ENCODE results near the gene IFT20. TPM values are rescaled to one million over a fixed set of nuclear protein-coding genes. Genes with fewer than 3 reads are reported as not detected.

Gene IFT20
- polyA plus RNA-seq, 1 donor (not counting 4 experiments of a cell fraction or from before 2014, with no cell fraction given) = 28.7 TPM

DNA sequence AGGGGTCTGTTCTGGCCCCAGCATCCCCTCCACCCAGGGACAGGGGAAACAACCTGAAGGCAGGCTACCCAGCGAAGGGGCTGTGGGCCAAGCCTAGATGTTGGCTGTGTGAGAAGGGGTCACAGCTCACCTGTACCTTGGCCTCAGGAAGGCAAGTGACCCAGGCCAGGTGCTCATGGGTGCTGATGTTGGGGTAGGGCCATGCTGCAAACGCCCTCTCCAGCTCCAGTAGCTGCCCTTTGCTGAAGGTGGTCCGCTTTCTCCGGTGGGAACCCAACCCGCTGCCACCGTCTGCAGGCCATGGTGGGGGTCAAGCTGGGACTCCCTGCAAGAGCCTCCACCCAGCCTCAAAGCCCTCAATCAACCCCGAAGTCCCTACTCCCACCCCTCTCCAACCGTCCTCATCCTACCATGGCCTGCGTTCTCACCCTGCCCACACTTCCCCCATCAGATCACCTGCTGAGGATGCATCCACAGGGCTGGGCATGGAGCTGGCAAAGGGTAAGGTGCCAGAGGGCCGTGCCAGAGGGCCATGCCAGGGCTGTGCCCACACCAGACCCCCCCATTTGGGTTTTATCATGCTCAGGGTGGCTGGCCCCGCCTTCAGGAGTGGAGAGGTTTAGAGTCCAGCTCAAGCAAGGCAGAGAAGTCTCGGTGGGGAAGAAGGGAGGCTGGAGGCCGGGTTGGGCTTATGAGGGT lies 29.5 kb upstream of the IFT20 start, which contains the start of gene SEBOX:
Gene SEBOX (minus strand): TSS at position 535 of the 699 bp plus-strand sequence. CDS start 48 bp downstream, at position 487.
- no peak within 1 kb of the TSS for H3K4me3 ChIP-seq (ENCODE audit: control insufficient read depth in 2 of 3, extremely low read depth in 1 of 3, insufficient read depth in 2 of 3, low read depth in 1 of 3, low read length in 3 of 3)
- dilution Hi-C loops (cut with MboI; ENCODE audit: extremely low pct_ligation_motif_present, low sequenced_read_pairs) = no loop called here
- H3K9ac ChIP-seq (ENCODE audit: control insufficient read depth, extremely low read depth, insufficient read depth, low read length) = no peak within 1 kb of the TSS
- no peak within 1 kb of the TSS for H3K4me2 ChIP-seq (ENCODE audit: control insufficient read depth, extremely low read depth, insufficient read depth, low read depth, low read length)
- no peaks in the 10 kb centered on the region for H3K4me1 ChIP-seq (ENCODE audit: control insufficient read depth, extremely low read depth, insufficient read depth, low read length)
- no peaks in the 10 kb centered on the region for H3K9me1 ChIP-seq (ENCODE audit: control insufficient read depth, extremely low read depth, insufficient read depth, low read length)
- no peaks in the 10 kb centered on the region for H3K9me3 ChIP-seq (ENCODE audit: control insufficient read depth, low read depth, low read length)
- H3K27ac ChIP-seq (ENCODE audit: control insufficient read depth, insufficient read depth, low read length) = no peak within 1 kb of the TSS
- no peak for FAIRE-seq
- DNase-seq (ENCODE audit: low read depth, low spot score) = no peak
- peaks cover 15 to 31% of the 10 kb centered on the region in 2 experiments for H3K36me3 ChIP-seq (ENCODE audit: control insufficient read depth in 2 of 2, extremely low read depth in 1 of 2, insufficient read depth in 2 of 2, low read length in 2 of 2)
- no peaks in the 10 kb centered on the region for H3K79me2 ChIP-seq (ENCODE audit: control insufficient read depth, insufficient read depth, low read length)
- H4K20me1 ChIP-seq (ENCODE audit: control insufficient read depth, extremely low read depth, insufficient read depth, low read length) = no peaks in the 10 kb centered on the region
- no peak within 1 kb of the TSS for H2AFZ ChIP-seq (ENCODE audit: control insufficient read depth, low read length)
- TF ChIP-seq, protein P1, sequence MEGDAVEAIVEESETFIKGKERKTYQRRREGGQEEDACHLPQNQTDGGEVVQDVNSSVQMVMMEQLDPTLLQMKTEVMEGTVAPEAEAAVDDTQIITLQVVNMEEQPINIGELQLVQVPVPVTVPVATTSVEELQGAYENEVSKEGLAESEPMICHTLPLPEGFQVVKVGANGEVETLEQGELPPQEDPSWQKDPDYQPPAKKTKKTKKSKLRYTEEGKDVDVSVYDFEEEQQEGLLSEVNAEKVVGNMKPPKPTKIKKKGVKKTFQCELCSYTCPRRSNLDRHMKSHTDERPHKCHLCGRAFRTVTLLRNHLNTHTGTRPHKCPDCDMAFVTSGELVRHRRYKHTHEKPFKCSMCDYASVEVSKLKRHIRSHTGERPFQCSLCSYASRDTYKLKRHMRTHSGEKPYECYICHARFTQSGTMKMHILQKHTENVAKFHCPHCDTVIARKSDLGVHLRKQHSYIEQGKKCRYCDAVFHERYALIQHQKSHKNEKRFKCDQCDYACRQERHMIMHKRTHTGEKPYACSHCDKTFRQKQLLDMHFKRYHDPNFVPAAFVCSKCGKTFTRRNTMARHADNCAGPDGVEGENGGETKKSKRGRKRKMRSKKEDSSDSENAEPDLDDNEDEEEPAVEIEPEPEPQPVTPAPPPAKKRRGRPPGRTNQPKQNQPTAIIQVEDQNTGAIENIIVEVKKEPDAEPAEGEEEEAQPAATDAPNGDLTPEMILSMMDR (optimal IDR thresholded peaks at IDR 0.05 in 1 of 3, IDR thresholded peaks at IDR 0.05 in 1 of 3, conservative IDR thresholded peaks at IDR 0.05 in 1 of 3; ENCODE audit: extremely low read depth in 1 of 3, insufficient read depth in 2 of 3, low read length in 3 of 3) = no peak
- TF ChIP-seq EZH2 (IDR thresholded peaks at IDR 0.05; ENCODE audit: low read length) = no peak
- H3K27me3 ChIP-seq (ENCODE audit: control insufficient read depth, extremely low read depth, insufficient read depth, low read length) = no peaks in the 10 kb centered on the region

DNA sequence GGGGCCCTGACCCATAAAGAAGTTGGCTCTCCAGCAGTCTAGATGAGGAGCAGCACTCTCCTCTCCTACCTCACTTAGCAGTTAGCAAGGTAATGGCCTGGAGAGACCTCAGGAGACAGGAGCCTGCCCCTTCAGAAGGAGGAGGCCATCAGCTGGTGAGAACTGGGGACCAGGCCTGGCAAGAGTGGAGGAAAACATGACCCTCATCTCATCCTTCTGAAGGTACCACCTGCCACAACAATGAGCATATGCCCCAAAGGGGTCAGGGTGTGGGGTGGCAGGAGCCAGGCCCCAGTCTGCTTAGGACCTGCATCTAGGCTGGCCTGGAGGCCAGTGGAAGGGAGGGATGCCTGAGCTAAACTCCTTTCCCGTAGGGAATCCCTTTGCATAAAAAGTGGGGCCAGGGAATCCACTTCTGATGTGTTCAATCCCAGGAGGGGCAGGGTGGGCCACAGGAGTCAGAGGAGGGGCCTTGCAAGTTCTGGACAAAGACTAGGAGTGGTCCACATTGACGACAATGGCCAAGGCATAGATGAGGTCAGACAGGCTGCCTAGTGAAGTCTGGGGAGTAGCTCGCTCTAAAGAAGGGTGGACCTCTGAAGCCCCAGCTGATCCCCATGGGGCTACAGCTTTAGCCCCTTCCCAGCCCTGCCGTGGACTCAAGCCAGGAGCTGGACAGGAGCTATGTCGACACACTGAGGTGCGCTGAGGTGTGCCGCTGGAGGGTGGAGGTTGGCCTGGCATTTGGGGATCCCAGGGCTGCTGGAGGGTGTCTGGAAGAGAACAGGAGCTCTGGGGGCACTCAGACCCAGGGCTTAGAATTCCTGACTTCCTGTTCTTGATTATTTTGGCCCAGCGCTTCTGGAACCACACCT lies 28.7 kb upstream of the IFT20 start:
- no peak for TF ChIP-seq EZH2 (IDR thresholded peaks at IDR 0.05; ENCODE audit: low read length)
- TF ChIP-seq, protein P1 (optimal IDR thresholded peaks at IDR 0.05 in 1 of 3, IDR thresholded peaks at IDR 0.05 in 1 of 3, conservative IDR thresholded peaks at IDR 0.05 in 1 of 3; ENCODE audit: extremely low read depth in 1 of 3, insufficient read depth in 2 of 3, low read length in 3 of 3) = no peak
- dilution Hi-C loops (cut with MboI; ENCODE audit: extremely low pct_ligation_motif_present, low sequenced_read_pairs) = no loop called here
- Histone ChIP-seq H3K27me3 (ENCODE audit: control insufficient read depth, extremely low read depth, insufficient read depth, low read length) (no peaks in the 10 kb centered on the region), H3K79me2 (ENCODE audit: control insufficient read depth, insufficient read depth, low read length) (peaks cover 2% of the 10 kb centered on the region), H3K9me1 (ENCODE audit: control insufficient read depth, extremely low read depth, insufficient read depth, low read length) (no peaks in the 10 kb centered on the region), H3K36me3 (ENCODE audit: control insufficient read depth in 2 of 2, extremely low read depth in 1 of 2, insufficient read depth in 2 of 2, low read length in 2 of 2) (peaks cover 15 to 31% of the 10 kb centered on the region in 2 experiments), H3K9ac (ENCODE audit: control insufficient read depth, extremely low read depth, insufficient read depth, low read length) (no peak overlapping the region), H3K27ac (ENCODE audit: control insufficient read depth, insufficient read depth, low read length) (no peak overlapping the region), H3K4me3 (ENCODE audit: control insufficient read depth in 2 of 3, extremely low read depth in 1 of 3, insufficient read depth in 2 of 3, low read depth in 1 of 3, low read length in 3 of 3) (no peak overlapping the region), H3K4me1 (ENCODE audit: control insufficient read depth, extremely low read depth, insufficient read depth, low read length) (no peaks in the 10 kb centered on the region), H3K9me3 (ENCODE audit: control insufficient read depth, low read depth, low read length) (no peaks in the 10 kb centered on the region), H3K4me2 (ENCODE audit: control insufficient read depth, extremely low read depth, insufficient read depth, low read depth, low read length) (no peak overlapping the region), H4K20me1 (ENCODE audit: control insufficient read depth, extremely low read depth, insufficient read depth, low read length) (no peaks in the 10 kb centered on the region), H2AFZ (ENCODE audit: control insufficient read depth, low read length) (no peak overlapping the region)
- DNase-seq (ENCODE audit: low read depth, low spot score) (no peak), FAIRE-seq (no peak)

Data from keratinocyte (primary cell).